ENCODE measurements around the gene NAP1L2. TPM values are rescaled to one million over a fixed set of nuclear protein-coding genes. Genes with fewer than 3 reads are reported as not detected.
A peak's percentile ranks its signal among the peaks of the same experiment; 100 is the strongest.

Gene NAP1L2
- total and polyA plus RNA-seq, 2 donors (not counting 1 experiment from before 2014, with no cell fraction given), result 0.25 to 1.7 TPM

- peaks cover 0 to 2% (median 0%) of the 10 kb centered on the region in 3 donors for H3K9me3 ChIP-seq (ENCODE audit: control extremely low read depth in 1 of 3, control insufficient read depth in 2 of 3, insufficient read depth in 1 of 3, low read length in 2 of 3)
- H3K27ac ChIP-seq (ENCODE audit: low read length in 2 of 2), result no peak overlapping the region
- H4K20me1 ChIP-seq (ENCODE audit: control insufficient read depth, insufficient read depth, low read length, poor library complexity, severe bottlenecking), result no peaks in the 10 kb centered on the region
- H3K9ac ChIP-seq (ENCODE audit: low read length), result no peak overlapping the region
- no CpG with 5 or more reads among the region's 3 CpGs for WGBS (ENCODE audit: insufficient coverage)
- peaks cover 13% of the 10 kb centered on the region for H3K27me3 Mint-ChIP-seq
- no peak for DNase-seq
- no peak overlapping the region for H3K4me3 Mint-ChIP-seq
- peaks cover 0 to 5% (median 0%) of the 10 kb centered on the region in 4 experiments for H3K27me3 ChIP-seq (replicated peaks in 1 of 4; ENCODE audit: control extremely low read depth in 1 of 4, control insufficient read depth in 3 of 4, insufficient read depth in 4 of 4, low read length in 3 of 4)
- ATAC-seq (ENCODE audit: low read depth), result no peak
- H3K4me1 Mint-ChIP-seq, result peaks cover 11% of the 10 kb centered on the region
- H3K79me2 ChIP-seq (ENCODE audit: control insufficient read depth, insufficient read depth, low read length), result no peaks in the 10 kb centered on the region
- TF ChIP-seq CTCF (IDR thresholded peaks at IDR 0.05) (no peak), EZH2 (IDR thresholded peaks at IDR 0.05; ENCODE audit: borderline replicate concordance, insufficient read depth, low read depth, low read length, poor library complexity, severe bottlenecking) (no peak)
- no peaks in the 10 kb centered on the region for H3K36me3 ChIP-seq (replicated peaks in 1 of 2; ENCODE audit: control extremely low read depth in 1 of 2, control insufficient read depth in 1 of 2, extremely low read depth in 1 of 2, insufficient read depth in 2 of 2, low read length in 1 of 2)
- ChIA-PET CTCF (no interaction called here), POLR2A (no interaction called here)
- no peak overlapping the region for H2AFZ ChIP-seq (ENCODE audit: insufficient read depth, low read depth, low read length, poor library complexity, severe bottlenecking)
- intact Hi-C loops (cut with micrococcal nuclease), result no loop called here
- H3K4me1 ChIP-seq (ENCODE audit: control insufficient read depth in 2 of 2, insufficient read depth in 2 of 2, low read length in 2 of 2), result no peaks in the 10 kb centered on the region
- H3K4me2 ChIP-seq (replicated peaks; ENCODE audit: low read depth, low read length, poor library complexity, severe bottlenecking), result no peak overlapping the region
- H3K27ac Mint-ChIP-seq, result no peak overlapping the region
- H3K4me3 ChIP-seq (ENCODE audit: control extremely low read depth in 1 of 5, extremely low read depth in 1 of 5, insufficient read depth in 1 of 5, low read depth in 2 of 5, low read length in 4 of 5), result no peak overlapping the region
- H3K9me3 Mint-ChIP-seq (ENCODE audit: insufficient read depth), result no peaks in the 10 kb centered on the region
Observed at GRCh38 chrX:73217621-73218020, 3.0 kb upstream of the NAP1L2 start.

GRCh38 chrX:73215246-73215645 lies 595 bp upstream of the NAP1L2 start:
- DNase-seq (no peak), ATAC-seq (ENCODE audit: low read depth) (no peak)
- peaks cover 0 to 2% (median 0%) of the 10 kb centered on the region in 3 donors for H3K9me3 ChIP-seq (ENCODE audit: control extremely low read depth in 1 of 3, control insufficient read depth in 2 of 3, insufficient read depth in 1 of 3, low read length in 2 of 3)
- Mint-ChIP-seq H3K4me3 (peak overlapping the region; percentile 82), H3K27me3 (peaks cover 18% of the 10 kb centered on the region), H3K4me1 (peaks cover 11% of the 10 kb centered on the region), H3K27ac (peak overlapping the region; percentile 72), H3K9me3 (ENCODE audit: insufficient read depth) (no peaks in the 10 kb centered on the region)
- intact Hi-C loops (cut with micrococcal nuclease), result no loop called here
- H3K79me2 ChIP-seq (ENCODE audit: control insufficient read depth, insufficient read depth, low read length), result no peaks in the 10 kb centered on the region
- peak overlapping the region; percentile 37 for H3K9ac ChIP-seq (ENCODE audit: low read length)
- CTCF ChIA-PET, result no interaction called here
- peak overlapping the region; percentile 44 for H3K4me2 ChIP-seq (replicated peaks; ENCODE audit: low read depth, low read length, poor library complexity, severe bottlenecking)
- H4K20me1 ChIP-seq (ENCODE audit: control insufficient read depth, insufficient read depth, low read length, poor library complexity, severe bottlenecking), result no peaks in the 10 kb centered on the region
- no CpG with 5 or more reads among the region's 8 CpGs for WGBS (ENCODE audit: insufficient coverage)
- no peaks in the 10 kb centered on the region for H3K4me1 ChIP-seq (ENCODE audit: control insufficient read depth in 2 of 2, insufficient read depth in 2 of 2, low read length in 2 of 2)
- peak overlapping the region; percentile 50 for H2AFZ ChIP-seq (ENCODE audit: insufficient read depth, low read depth, low read length, poor library complexity, severe bottlenecking)
- H3K27ac ChIP-seq (ENCODE audit: low read length in 2 of 2), result peak overlapping the region in 1 of 2 donors; percentile 37
- POLR2A ChIA-PET, result no interaction called here
- H3K27me3 ChIP-seq (replicated peaks in 1 of 4; ENCODE audit: control extremely low read depth in 1 of 4, control insufficient read depth in 3 of 4, insufficient read depth in 4 of 4, low read length in 3 of 4), result peaks cover 0 to 5% (median 0%) of the 10 kb centered on the region in 4 experiments
- H3K36me3 ChIP-seq (replicated peaks in 1 of 2; ENCODE audit: control extremely low read depth in 1 of 2, control insufficient read depth in 1 of 2, extremely low read depth in 1 of 2, insufficient read depth in 2 of 2, low read length in 1 of 2), result no peaks in the 10 kb centered on the region
- no peak for TF ChIP-seq CTCF (IDR thresholded peaks at IDR 0.05)
- TF ChIP-seq EZH2 (IDR thresholded peaks at IDR 0.05; ENCODE audit: borderline replicate concordance, insufficient read depth, low read depth, low read length, poor library complexity, severe bottlenecking), result no peak
- H3K4me3 ChIP-seq (ENCODE audit: control extremely low read depth in 1 of 5, extremely low read depth in 1 of 5, insufficient read depth in 1 of 5, low read depth in 2 of 5, low read length in 4 of 5), result peak overlapping the region in 4 of 5 experiments; percentile 16 to 44 (median 30)

Measured in B cell (primary cell).